K562 (cell line): ENCODE data around the gene TTLL4. TPM values are rescaled to one million over a fixed set of nuclear protein-coding genes. Genes with fewer than 3 reads are reported as not detected.

Experiments
- ATAC-seq: fragments of 200-7000 bp; cut with Tn5 transposase; 3 replicates; pipeline ENCODE4 v1.9.1; 2020; ENCODE audit warnings: moderate library complexity
- BruUV-seq: library from RNA; stranded (reverse); fragments of 400-500 nt; replicated peaks from 2 replicates; lab custom pipeline; 2021; lab: Mats Ljungman, UMichigan
- CTCF ChIA-PET: fragments of 300-600 bp; formaldehyde crosslinking; extraction: SDS; loops from one replicate; lab custom pipeline; 2021; ENCODE audit warnings: low intra/inter-chr PET ratio; lab: Yijun Ruan, JAX
- POLR2A ChIA-PET: fragments of 300-600, 350-650 bp; sonication (Branson Sonifier 250); formaldehyde crosslinking; extraction: SDS; loops from one replicate; lab custom pipeline; 2021; ENCODE audit warnings: antibody characterized with exemption, inconsistent platforms; lab: Yijun Ruan, JAX
- DNase-seq, 4 experiments: peaks; one replicate each; pipeline versions ENCODE4 v3.0.0 to v3.0.0-alpha.2; 2011 to 2018; ENCODE audit warnings: low spot score in 3 of 4, mixed read lengths in 3 of 4; ENCODE audit errors: extremely low read depth in 1 of 4
- FAIRE-seq: peaks from 2 replicates; lab custom pipeline; 2011; peaks lifted over from hg19 to GRCh38; lab: Jason Lieb, UNC
- H2AFZ ChIP-seq: 2 replicates; pipeline ENCODE4 v1.6.0; 2011; ENCODE audit warnings: low read depth, low read length, control low read depth, inconsistent platforms
- H3K27ac ChIP-seq: fragments of 200-600 bp; 3 replicates; pipeline ENCODE4 v1.8.0; 2011; ENCODE audit warnings: low read depth, mild to moderate bottlenecking, control low read depth, inconsistent platforms, low read length, moderate library complexity, mixed read lengths; ENCODE audit errors: extremely low read depth
- H3K27me3 ChIP-seq, 2 experiments: fragments of 300-600 bp in 1 of 2; 2 replicates in 1 of 2; 3 replicates in 1 of 2; pipeline versions ENCODE4 v1.6.0 to v1.8.0; 2011; ENCODE audit warnings: inconsistent platforms in 2 of 2, low read length in 2 of 2, mild to moderate bottlenecking in 1 of 2, mixed read lengths in 1 of 2, moderate library complexity in 1 of 2; ENCODE audit not compliant: control insufficient read depth in 2 of 2, insufficient read depth in 2 of 2
- H3K36me3 ChIP-seq: fragments of 300-600 bp; 3 replicates; pipeline ENCODE4 v1.8.0; 2011; ENCODE audit warnings: mild to moderate bottlenecking, low read length, inconsistent platforms; ENCODE audit not compliant: control insufficient read depth, insufficient read depth
- H3K4me1 ChIP-seq, 2 experiments: fragments of 200-600 bp in 1 of 2; replicated peaks in 1 of 2; 2 replicates in 1 of 2; 3 replicates in 1 of 2; pipeline versions ENCODE4 v1.5.1 to v1.8.0; 2011; ENCODE audit warnings: inconsistent platforms in 2 of 2, low read length in 2 of 2, mild to moderate bottlenecking in 1 of 2, mixed read lengths in 1 of 2, moderate library complexity in 1 of 2; ENCODE audit not compliant: control insufficient read depth in 2 of 2, insufficient read depth in 2 of 2
- H3K4me2 ChIP-seq: 2 replicates; pipeline ENCODE4 v1.6.1; 2011; ENCODE audit warnings: low read length, control low read depth, inconsistent platforms, mixed read lengths; ENCODE audit not compliant: insufficient read depth
- H3K4me3 ChIP-seq: fragments of 200-600 bp; sonication (generic), shearing (Covaris generic); 2 replicates; pipeline ENCODE4 v1.5.1; 2016; ENCODE audit warnings: control low read depth, inconsistent platforms
- H3K79me2 ChIP-seq: fragments of 200-600 bp; 3 replicates; pipeline ENCODE4 v1.8.0; 2011; ENCODE audit warnings: low read length, inconsistent platforms; ENCODE audit not compliant: control insufficient read depth, insufficient read depth
- H3K9ac ChIP-seq, 2 experiments: 2 replicates each; pipeline versions ENCODE4 v1.6.0 to v1.6.1; 2011; ENCODE audit warnings: low read depth in 2 of 2, low read length in 2 of 2, control low read depth in 1 of 2, inconsistent platforms in 1 of 2, mild to moderate bottlenecking in 1 of 2, mixed read lengths in 1 of 2; ENCODE audit not compliant: insufficient read depth in 1 of 2
- H3K9me1 ChIP-seq: one replicate; pipeline ENCODE4 v1.6.0; 2011; ENCODE audit warnings: inconsistent platforms, mild to moderate bottlenecking, low read length, moderate library complexity; ENCODE audit not compliant: control insufficient read depth, insufficient read depth
- H3K9me3 ChIP-seq: replicated peaks from 2 replicates; pipeline ENCODE4 v1.5.1; 2011; ENCODE audit warnings: low read depth, low read length, inconsistent platforms; ENCODE audit not compliant: control insufficient read depth, insufficient read depth
- H4K20me1 ChIP-seq: replicated peaks from 2 replicates; pipeline ENCODE4 v1.6.1; 2011; ENCODE audit warnings: low read length, inconsistent platforms, mixed read lengths; ENCODE audit not compliant: control insufficient read depth, insufficient read depth
- ARID2 ChIP-seq: fragments of 450-650 bp; IDR thresholded peaks from 2 replicates; pipeline ENCODE4 v1.6.1; 2017; ENCODE audit warnings: antibody characterized with exemption, mild to moderate bottlenecking
- CHD1 ChIP-seq: fragments of 200-600 bp; sonication (generic); IDR thresholded peaks from one replicate; pipeline ENCODE4 v1.6.1; 2012; ENCODE audit warnings: mild to moderate bottlenecking, moderate library complexity, low read length, inconsistent platforms
- FOXJ3 ChIP-seq: sonication (generic); formaldehyde crosslinking; IDR thresholded peaks from 2 replicates; pipeline ENCODE4 v1.4.0; 2020; ENCODE audit warnings: mild to moderate bottlenecking, missing genetic modification reagents
- GTF2E2 ChIP-seq: fragments of 200-800 bp; sonication (Bioruptor generic); IDR thresholded peaks from 2 replicates; pipeline ENCODE4 v1.6.1; 2016; ENCODE audit warnings: missing genetic modification characterization, missing compliant biosample characterization
- KHSRP ChIP-seq: fragments of 450-650 bp; IDR thresholded peaks from 2 replicates; pipeline ENCODE4 v1.6.1; 2017
- NFATC3 ChIP-seq: fragments of 450-650 bp; IDR thresholded peaks from 2 replicates; pipeline ENCODE4 v1.6.1; 2017; ENCODE audit warnings: mild to moderate bottlenecking
- SRF ChIP-seq, 2 experiments: fragments of 250-450, 450-650 bp in 1 of 2; sonication (Bioruptor Pico) in 1 of 2; sonication (generic) in 1 of 2; formaldehyde crosslinking; IDR thresholded peaks; 2 replicates each; pipeline versions ENCODE4 v1.5.0 to v1.5.1; 2020 to 2022; ENCODE audit warnings: mild to moderate bottlenecking in 1 of 2, missing genetic modification reagents in 1 of 2
- ZNF354B ChIP-seq: fragments of 250-450 bp; sonication (Bioruptor Pico); IDR thresholded peaks from 2 replicates; pipeline ENCODE4 v1.4.0; 2020
- ZNF431 ChIP-seq: sonication (generic); formaldehyde crosslinking; IDR thresholded peaks from 2 replicates; pipeline ENCODE4 v1.8.0; 2022; ENCODE audit warnings: mild to moderate bottlenecking, missing genetic modification reagents
- ZNF561 ChIP-seq: fragments of 450-650 bp; formaldehyde crosslinking; conservative IDR thresholded peaks from 2 replicates; pipeline ENCODE4 v1.4.0; 2020; ENCODE audit warnings: mild to moderate bottlenecking, moderate library complexity
- ZNF77 ChIP-seq: fragments of 250-450 bp; sonication (Bioruptor Pico); IDR thresholded peaks from 2 replicates; pipeline ENCODE4 v1.5.0; 2020
- ZNF785 ChIP-seq: fragments of 250-450 bp; sonication (Bioruptor Pico); IDR thresholded peaks from 2 replicates; pipeline ENCODE4 v1.4.0; 2020; ENCODE audit warnings: mild to moderate bottlenecking
- ZNF830 ChIP-seq: fragments of 250-450 bp; sonication (Bioruptor Pico); IDR thresholded peaks from 2 replicates; pipeline ENCODE4 v1.5.0; 2021; ENCODE audit warnings: mild to moderate bottlenecking
- WGBS: fragments of 100-300 bp; shearing (Covaris generic); methylation state at CpG from one replicate; pipeline ENCODE4 v1.1.6; 2016; ENCODE audit warnings: low coverage, mixed read lengths; ENCODE audit not compliant: insufficient coverage; ENCODE audit errors: missing lambda C conversion rate; 5-methylcytosine and 5-hydroxymethylcytosine counted together
- in situ Hi-C: fragments of 300-500 bp; cut with MboI; formaldehyde crosslinking; loops from 4 replicates; pipeline ENCODE4 v1.15.0; 2018; ENCODE audit warnings: inconsistent platforms, mixed read lengths
- intact Hi-C: fragments of 100-400 bp; cut with micrococcal nuclease; formaldehyde crosslinking; loops from 2 replicates; pipeline ENCODE4 v1.14.2; 2022
- polyA plus RNA-seq, 8 experiments: library from polyadenylated mRNA; depleted of rRNA in 4 of 8; stranded (reverse) in 5 of 8; unstranded in 3 of 8; fragments of >200 nt; fragmentation: Nextera tagmentation in 2 of 8; fragmentation: Illumina TruSeq in 1 of 8; extraction: Ambion mirVana in 2 of 8; extraction: Trizol in 1 of 8; gene quantifications; 2 replicates each; pipeline versions ENCODE4 v1.2.1 to v1.2.3, GENCODE V29; 2011 to 2014; ENCODE audit warnings: inconsistent platforms in 1 of 8, missing spikeins in 1 of 8
- total RNA-seq, 7 experiments: library from RNA; depleted of rRNA in 6 of 7; stranded (reverse); fragments of >200 nt in 6 of 7; fragmentation: Illumina TruSeq in 2 of 7; extraction: Trizol in 2 of 7; gene quantifications; 2 replicates each; pipeline versions ENCODE4 v1.2.1 to v1.2.3, GENCODE V29; 2011 to 2021; ENCODE audit warnings: low replicate concordance in 1 of 7
- TF ChIP-seq, protein P1 (sequence below): sonication (generic); formaldehyde crosslinking; IDR thresholded peaks from 2 replicates; pipeline ENCODE4 v1.9.0; 2022; ENCODE audit warnings: mild to moderate bottlenecking, missing genetic modification reagents
- TF ChIP-seq, protein P2 (sequence below): sonication (generic); formaldehyde crosslinking; IDR thresholded peaks from 2 replicates; pipeline ENCODE4 v1.8.0; 2022; ENCODE audit warnings: mild to moderate bottlenecking, low read depth, missing genetic modification reagents
- TF ChIP-seq, protein P3 (sequence below): fragments of 450-650 bp; IDR thresholded peaks from 2 replicates; pipeline ENCODE4 v1.6.1; 2016; ENCODE audit warnings: missing biosample characterization, missing genetic modification characterization
- TF ChIP-seq, protein P4 (sequence below): fragments of 250-450 bp; sonication (Bioruptor Pico); IDR thresholded peaks from 2 replicates; pipeline ENCODE4 v1.4.0; 2020; ENCODE audit warnings: mild to moderate bottlenecking

The TTLL4 gene
- total and polyA plus RNA-seq, 9 of the 15 experiments (the other 6 are each of a cell fraction or from before 2014, with no cell fraction given): 12.6 to 67.5 (median 24.5) TPM

DNA sequence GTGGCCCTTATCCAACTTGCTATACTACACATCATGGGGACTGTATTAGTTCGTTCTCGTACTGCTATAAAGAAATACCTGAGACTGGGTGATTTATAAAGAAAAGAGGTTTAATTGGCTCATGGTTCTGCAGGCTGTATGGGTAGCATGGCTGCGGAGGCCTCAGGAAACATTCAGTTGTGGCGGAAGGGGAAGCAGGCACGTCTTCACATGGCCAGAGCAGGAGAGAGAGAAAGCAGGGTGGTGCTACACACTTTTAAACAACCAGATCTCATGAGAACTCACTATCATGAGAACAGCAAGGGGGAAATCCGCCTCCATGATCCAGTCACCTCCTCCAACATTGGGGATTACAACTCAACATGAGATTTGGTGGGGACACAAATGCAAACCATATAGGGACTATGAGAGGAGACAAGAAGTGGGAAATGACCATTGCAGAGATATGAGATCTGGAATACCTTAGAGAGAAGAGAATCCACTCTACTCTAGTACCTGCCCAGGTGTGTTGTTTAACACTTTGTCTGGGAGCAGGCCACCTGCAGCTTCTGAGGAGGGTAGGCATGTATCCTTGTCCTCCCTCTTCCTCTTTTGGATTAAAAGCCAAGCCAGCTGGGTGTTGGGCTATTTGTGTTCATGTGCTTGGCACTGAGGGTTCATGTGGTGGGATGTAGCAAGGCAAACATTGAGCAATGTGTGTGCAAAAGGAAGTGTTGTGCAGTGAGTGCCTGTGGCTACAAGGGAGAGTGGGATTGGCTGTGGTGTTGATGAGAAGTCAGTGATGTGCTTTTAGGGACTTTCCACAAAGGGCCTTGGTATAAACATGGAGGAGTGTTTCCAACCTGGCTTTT is 22.8 kb downstream of the TTLL4 start (continued):
- TF ChIP-seq NFATC3: no peak
- no peak for TF ChIP-seq CHD1
- no peak for TF ChIP-seq ZNF354B (CRISPR knock-in tag)
- TF ChIP-seq ZNF561 (CRISPR knock-in tag): no peak
- TF ChIP-seq, protein P1, sequence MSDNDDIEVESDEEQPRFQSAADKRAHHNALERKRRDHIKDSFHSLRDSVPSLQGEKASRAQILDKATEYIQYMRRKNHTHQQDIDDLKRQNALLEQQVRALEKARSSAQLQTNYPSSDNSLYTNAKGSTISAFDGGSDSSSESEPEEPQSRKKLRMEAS (CRISPR knock-in tag): no peak
- TF ChIP-seq ZNF77 (CRISPR knock-in tag): no peak
- TF ChIP-seq KHSRP: no peak
- no peak for TF ChIP-seq ZNF830 (CRISPR knock-in tag)
- TF ChIP-seq ZNF431 (CRISPR knock-in tag): no peak

GRCh38 chr2:218734190-218734975 is 23.7 kb downstream of the TTLL4 start:
- Histone ChIP-seq H4K20me1 (peaks cover 16% of the 10 kb centered on the region; the same call in 1 of the 2 replicates), H3K27ac (no peak overlapping the region), H2AFZ (no peak overlapping the region), H3K9me1 (no peaks in the 10 kb centered on the region), H3K4me3 (no peak overlapping the region), H3K36me3 (peaks cover 37% of the 10 kb centered on the region; the same call in 2 of the 3 replicates), H3K9ac (no peak overlapping the region), H3K4me2 (no peak overlapping the region), H3K27me3 (no peaks in the 10 kb centered on the region), H3K79me2 (peaks cover 16% of the 10 kb centered on the region; the same call in 2 of the 3 replicates), H3K9me3 (no peaks in the 10 kb centered on the region), H3K4me1 (peaks cover 0 to 4% of the 10 kb centered on the region in 2 experiments; a peak in 3 of 5 replicates)
- DNase-seq: no peak
- in situ Hi-C loops: no loop called here
- ChIA-PET POLR2A (interaction anchor here (0.6 to 1.0 kb wide), 2 partner anchors 10 to 44 kb away, joined by 4 to 7 read pairs; no protein-coding TSS in a partner anchor), CTCF (no interaction called here)
- no peak for ATAC-seq
- no peak for FAIRE-seq
- intact Hi-C loops: no loop called here
- 87% methylated on average over 8 of the region's 8 CpGs for WGBS
- BruUV-seq: no TSS peak
- no peak for TF ChIP-seq SRF (CRISPR knock-in tag; IDR thresholded peaks at IDR 0.05)
- no peak for TF ChIP-seq FOXJ3 (CRISPR knock-in tag)
- TF ChIP-seq, protein P2, sequence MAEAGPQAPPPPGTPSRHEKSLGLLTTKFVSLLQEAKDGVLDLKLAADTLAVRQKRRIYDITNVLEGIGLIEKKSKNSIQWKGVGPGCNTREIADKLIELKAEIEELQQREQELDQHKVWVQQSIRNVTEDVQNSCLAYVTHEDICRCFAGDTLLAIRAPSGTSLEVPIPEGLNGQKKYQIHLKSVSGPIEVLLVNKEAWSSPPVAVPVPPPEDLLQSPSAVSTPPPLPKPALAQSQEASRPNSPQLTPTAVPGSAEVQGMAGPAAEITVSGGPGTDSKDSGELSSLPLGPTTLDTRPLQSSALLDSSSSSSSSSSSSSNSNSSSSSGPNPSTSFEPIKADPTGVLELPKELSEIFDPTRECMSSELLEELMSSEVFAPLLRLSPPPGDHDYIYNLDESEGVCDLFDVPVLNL (CRISPR knock-in tag): no peak
- TF ChIP-seq ARID2: no peak
- TF ChIP-seq GTF2E2 (tag): no peak
- TF ChIP-seq, protein P3, sequence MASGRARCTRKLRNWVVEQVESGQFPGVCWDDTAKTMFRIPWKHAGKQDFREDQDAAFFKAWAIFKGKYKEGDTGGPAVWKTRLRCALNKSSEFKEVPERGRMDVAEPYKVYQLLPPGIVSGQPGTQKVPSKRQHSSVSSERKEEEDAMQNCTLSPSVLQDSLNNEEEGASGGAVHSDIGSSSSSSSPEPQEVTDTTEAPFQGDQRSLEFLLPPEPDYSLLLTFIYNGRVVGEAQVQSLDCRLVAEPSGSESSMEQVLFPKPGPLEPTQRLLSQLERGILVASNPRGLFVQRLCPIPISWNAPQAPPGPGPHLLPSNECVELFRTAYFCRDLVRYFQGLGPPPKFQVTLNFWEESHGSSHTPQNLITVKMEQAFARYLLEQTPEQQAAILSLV (tag): no peak
- TF ChIP-seq, protein P4, sequence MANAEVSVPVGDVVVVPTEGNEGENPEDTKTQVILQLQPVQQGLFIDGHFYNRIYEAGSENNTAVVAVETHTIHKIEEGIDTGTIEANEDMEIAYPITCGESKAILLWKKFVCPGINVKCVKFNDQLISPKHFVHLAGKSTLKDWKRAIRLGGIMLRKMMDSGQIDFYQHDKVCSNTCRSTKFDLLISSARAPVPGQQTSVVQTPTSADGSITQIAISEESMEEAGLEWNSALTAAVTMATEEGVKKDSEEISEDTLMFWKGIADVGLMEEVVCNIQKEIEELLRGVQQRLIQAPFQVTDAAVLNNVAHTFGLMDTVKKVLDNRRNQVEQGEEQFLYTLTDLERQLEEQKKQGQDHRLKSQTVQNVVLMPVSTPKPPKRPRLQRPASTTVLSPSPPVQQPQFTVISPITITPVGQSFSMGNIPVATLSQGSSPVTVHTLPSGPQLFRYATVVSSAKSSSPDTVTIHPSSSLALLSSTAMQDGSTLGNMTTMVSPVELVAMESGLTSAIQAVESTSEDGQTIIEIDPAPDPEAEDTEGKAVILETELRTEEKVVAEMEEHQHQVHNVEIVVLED (CRISPR knock-in tag): no peak
- no peak for TF ChIP-seq ZNF785 (CRISPR knock-in tag)
